HUES48 (cell line): ENCODE measurements around the gene BCL3.
A peak's percentile ranks its signal among the peaks of the same experiment; 100 is the strongest.

Experiments
- H3K27ac ChIP-seq: one replicate; pipeline ENCODE4 v1.7.0; 2013; ENCODE audit warnings: low read depth, low read length, inconsistent platforms
- H3K27me3 ChIP-seq: 2 replicates; pipeline ENCODE4 v1.6.1; 2013; ENCODE audit warnings: mild to moderate bottlenecking, low read length; ENCODE audit not compliant: control insufficient read depth, insufficient read depth
- H3K36me3 ChIP-seq: 2 replicates; pipeline ENCODE4 v1.6.1; 2013; ENCODE audit warnings: low read length; ENCODE audit not compliant: control insufficient read depth, insufficient read depth
- H3K4me1 ChIP-seq: 2 replicates; pipeline ENCODE4 v1.6.1; 2013; ENCODE audit warnings: mild to moderate bottlenecking, low read length; ENCODE audit not compliant: control insufficient read depth, insufficient read depth
- H3K4me3 ChIP-seq: 2 replicates; pipeline ENCODE4 v1.5.1; 2013; ENCODE audit warnings: mild to moderate bottlenecking, low read depth, low read length
- H3K9ac ChIP-seq: 2 replicates; pipeline ENCODE4 v1.6.1; 2013; ENCODE audit warnings: mild to moderate bottlenecking, low read depth, low read length, moderate library complexity
- H3K9me3 ChIP-seq: 2 replicates; pipeline ENCODE4 v1.6.1; 2013; ENCODE audit warnings: low read length; ENCODE audit not compliant: control insufficient read depth, insufficient read depth

BCL3 gene

GRCh38 chr19:44753626-44753931 lies 5.1 kb downstream of the BCL3 start:
- Histone ChIP-seq H3K4me1 (peaks cover 29% of the 10 kb centered on the region), H3K9ac (no peak overlapping the region), H3K9me3 (no peaks in the 10 kb centered on the region), H3K36me3 (no peaks in the 10 kb centered on the region), H3K27me3 (peaks cover 83% of the 10 kb centered on the region), H3K4me3 (peak overlapping the region; percentile 71), H3K27ac (no peak overlapping the region)

DNA sequence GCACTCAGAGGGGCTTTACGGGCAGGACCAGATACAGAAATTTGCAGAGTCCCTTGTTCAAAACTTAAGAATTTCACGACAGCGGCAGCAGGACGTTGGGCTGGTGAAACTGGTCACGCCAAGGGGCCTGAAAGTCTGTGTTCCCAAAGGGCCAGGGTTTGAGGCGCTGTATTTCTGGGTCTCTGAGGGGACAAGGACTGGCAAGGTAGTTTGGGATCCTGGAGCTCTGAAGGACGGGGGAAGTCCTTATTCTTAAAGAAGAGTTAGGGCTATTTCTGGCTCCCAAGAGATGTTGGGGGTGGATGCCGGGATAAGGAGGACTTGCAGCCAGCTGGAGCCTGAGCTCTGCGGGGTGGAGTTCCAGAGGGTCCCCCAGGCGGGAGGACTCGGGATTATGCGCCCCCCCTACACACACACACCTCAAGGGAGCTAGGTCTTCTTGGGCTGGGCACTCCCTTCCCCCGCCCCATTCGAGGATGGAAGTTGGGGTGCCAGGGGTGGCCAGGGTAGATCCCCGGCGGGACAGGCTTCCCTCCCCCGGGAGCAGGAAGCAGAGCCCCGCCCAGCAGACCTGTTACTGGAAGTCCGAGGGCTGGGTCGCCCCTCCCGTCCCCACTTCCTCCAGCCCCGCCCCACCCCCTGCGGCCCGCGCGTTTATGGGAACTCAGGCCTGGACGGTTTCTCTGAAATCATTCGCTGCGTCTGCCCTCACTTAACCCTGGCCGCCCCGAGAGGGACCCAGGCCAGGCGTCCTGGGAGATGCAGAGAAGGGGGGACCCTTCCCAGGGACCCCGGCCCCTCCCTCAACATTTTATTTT lies 5.6 kb downstream of the BCL3 start:
- Histone ChIP-seq H3K4me3 (peak overlapping the region; percentile 71), H3K27ac (no peak overlapping the region), H3K36me3 (no peaks in the 10 kb centered on the region), H3K9ac (no peak overlapping the region), H3K9me3 (no peaks in the 10 kb centered on the region), H3K27me3 (peaks cover 79% of the 10 kb centered on the region), H3K4me1 (peaks cover 29% of the 10 kb centered on the region)

DNA sequence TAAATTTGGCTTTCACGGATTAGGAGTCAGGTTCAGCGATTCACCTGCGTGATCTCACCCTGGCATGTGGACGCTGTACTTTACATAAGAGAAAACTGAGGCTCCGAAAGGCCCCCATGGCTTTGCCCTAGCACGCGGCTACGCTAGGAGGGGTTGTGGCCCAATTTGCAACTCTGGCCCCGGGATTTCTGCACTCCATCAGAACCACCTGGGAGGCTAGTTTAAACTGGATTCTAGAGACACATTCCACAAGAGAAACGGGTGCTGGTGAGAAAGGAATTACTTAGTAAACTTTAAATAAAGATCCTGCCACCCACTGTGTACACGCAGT lies 6.2 kb downstream of the BCL3 start:
- Histone ChIP-seq H3K9me3 (no peaks in the 10 kb centered on the region), H3K4me3 (peak overlapping the region; percentile 71), H3K27ac (no peak overlapping the region), H3K27me3 (peaks cover 74% of the 10 kb centered on the region), H3K4me1 (peaks cover 29% of the 10 kb centered on the region), H3K36me3 (no peaks in the 10 kb centered on the region), H3K9ac (no peak overlapping the region)

DNA sequence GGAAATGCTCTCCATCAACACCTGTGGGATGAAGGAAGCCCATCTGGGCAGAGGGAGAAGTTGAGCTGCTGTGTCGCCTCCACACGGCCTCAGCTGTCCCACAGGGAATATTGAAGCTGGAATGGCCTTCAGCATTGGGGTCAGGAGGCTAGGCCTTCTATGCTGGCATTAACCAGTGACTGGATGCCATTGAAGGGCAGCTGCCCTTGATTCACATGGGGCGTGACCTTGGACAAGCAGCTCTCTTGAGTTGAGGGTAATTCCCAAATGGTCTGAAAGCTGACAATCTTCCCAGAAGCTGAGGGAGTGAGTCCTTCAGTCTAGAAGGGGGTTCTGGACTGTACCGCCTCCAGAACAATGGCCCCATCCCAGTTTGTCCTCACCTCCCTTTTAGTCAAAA lies 6.7 kb downstream of the BCL3 start:
- H3K9ac ChIP-seq, result no peak overlapping the region
- H3K27ac ChIP-seq, result no peak overlapping the region
- H3K27me3 ChIP-seq, result peaks cover 69% of the 10 kb centered on the region
- no peak overlapping the region for H3K4me3 ChIP-seq
- H3K4me1 ChIP-seq, result peaks cover 29% of the 10 kb centered on the region
- H3K9me3 ChIP-seq, result no peaks in the 10 kb centered on the region
- no peaks in the 10 kb centered on the region for H3K36me3 ChIP-seq

GRCh38 chr19:44756089-44756562 lies 7.6 kb downstream of the BCL3 start:
- H3K36me3 ChIP-seq, result no peaks in the 10 kb centered on the region
- H3K4me1 ChIP-seq, result peaks cover 29% of the 10 kb centered on the region
- H3K27me3 ChIP-seq, result peaks cover 60% of the 10 kb centered on the region
- H3K9me3 ChIP-seq, result no peaks in the 10 kb centered on the region
- no peak overlapping the region for H3K9ac ChIP-seq
- no peak overlapping the region for H3K27ac ChIP-seq
- no peak overlapping the region for H3K4me3 ChIP-seq

DNA sequence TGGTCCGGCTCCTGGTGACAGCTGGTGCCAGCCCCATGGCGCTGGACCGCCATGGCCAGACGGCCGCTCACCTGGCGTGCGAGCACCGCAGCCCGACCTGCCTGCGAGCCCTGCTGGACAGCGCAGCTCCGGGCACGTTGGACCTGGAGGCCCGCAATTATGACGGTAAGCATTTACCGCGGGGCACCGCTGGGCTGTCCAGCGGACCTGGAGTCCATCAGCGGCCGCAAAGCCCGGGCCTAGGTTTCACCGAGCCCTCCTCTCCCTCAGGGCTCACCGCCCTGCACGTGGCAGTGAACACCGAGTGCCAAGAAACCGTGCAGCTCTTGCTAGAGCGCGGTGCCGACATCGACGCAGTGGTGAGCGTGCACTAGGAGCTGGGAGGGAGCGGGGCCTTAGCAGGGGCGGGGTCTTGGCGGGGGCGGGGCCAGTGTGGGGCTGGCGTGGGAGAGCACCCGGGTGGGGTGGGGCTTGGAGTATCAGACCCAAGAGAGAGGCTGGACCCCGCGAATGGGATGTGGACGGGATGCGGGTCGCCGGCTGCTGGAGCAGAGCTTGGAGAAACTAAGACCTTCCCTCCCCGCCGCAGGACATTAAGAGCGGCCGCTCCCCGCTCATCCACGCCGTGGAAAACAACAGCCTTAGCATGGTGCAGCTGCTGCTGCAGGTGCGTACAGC lies 8.7 kb downstream of the BCL3 start:
- H3K9ac ChIP-seq, result no peak overlapping the region
- H3K9me3 ChIP-seq, result no peaks in the 10 kb centered on the region
- H3K36me3 ChIP-seq, result no peaks in the 10 kb centered on the region
- H3K27me3 ChIP-seq, result peaks cover 56% of the 10 kb centered on the region
- peaks cover 29% of the 10 kb centered on the region for H3K4me1 ChIP-seq
- peak overlapping the region; percentile 65 for H3K4me3 ChIP-seq
- no peak overlapping the region for H3K27ac ChIP-seq

GRCh38 chr19:44757735-44758505 lies 9.4 kb downstream of the BCL3 start:
- Histone ChIP-seq H3K36me3 (no peaks in the 10 kb centered on the region), H3K27ac (no peak overlapping the region), H3K9ac (no peak overlapping the region), H3K27me3 (peaks cover 52% of the 10 kb centered on the region), H3K4me1 (peaks cover 27% of the 10 kb centered on the region), H3K4me3 (peak overlapping the region; percentile 65), H3K9me3 (no peaks in the 10 kb centered on the region)

- Histone ChIP-seq H3K4me1 (peaks cover 24% of the 10 kb centered on the region), H3K36me3 (no peaks in the 10 kb centered on the region), H3K4me3 (peak overlapping the region; percentile 65), H3K27ac (no peak overlapping the region), H3K9ac (no peak overlapping the region), H3K27me3 (peaks cover 49% of the 10 kb centered on the region), H3K9me3 (no peaks in the 10 kb centered on the region)
Observed at GRCh38 chr19:44758596-44758995, 10.1 kb downstream of the BCL3 start.

DNA sequence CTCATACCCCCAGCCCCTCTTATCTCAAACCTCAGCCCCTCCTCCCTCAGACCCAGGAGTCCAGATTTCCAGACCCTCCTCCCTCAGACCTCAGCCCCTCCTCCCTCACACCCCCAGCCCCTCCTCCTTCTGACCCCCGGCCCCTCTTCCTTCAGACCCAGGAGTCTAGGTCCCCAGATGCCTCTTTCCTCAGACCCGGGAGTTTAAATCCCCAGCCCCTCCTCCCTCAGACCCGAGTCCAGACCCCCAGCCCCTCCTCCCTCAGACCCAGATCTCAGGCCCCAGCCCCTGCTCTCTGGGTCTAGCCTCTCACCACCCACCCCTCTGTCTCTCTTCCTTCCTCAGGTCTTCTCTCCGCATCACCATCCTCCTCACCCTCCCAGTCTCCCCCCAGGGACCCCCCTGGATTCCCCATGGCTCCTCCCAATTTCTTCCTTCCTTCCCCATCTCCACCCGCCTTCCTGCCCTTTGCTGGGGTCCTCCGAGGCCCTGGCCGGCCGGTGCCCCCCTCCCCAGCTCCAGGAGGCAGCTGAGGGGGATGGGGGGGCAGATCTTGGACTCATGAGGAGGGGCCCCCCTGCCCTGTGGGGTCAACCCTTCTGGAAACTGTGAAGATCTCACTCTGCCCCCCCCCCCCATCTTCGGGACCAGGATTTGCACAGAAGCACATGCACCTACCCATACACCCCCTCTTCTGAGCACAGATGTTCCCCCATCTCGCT lies 10.7 kb downstream of the BCL3 start:
- Histone ChIP-seq H3K9me3 (no peaks in the 10 kb centered on the region), H3K9ac (no peak overlapping the region), H3K27me3 (peaks cover 43% of the 10 kb centered on the region), H3K4me1 (peaks cover 19% of the 10 kb centered on the region), H3K27ac (no peak overlapping the region), H3K36me3 (no peaks in the 10 kb centered on the region), H3K4me3 (no peak overlapping the region)

DNA sequence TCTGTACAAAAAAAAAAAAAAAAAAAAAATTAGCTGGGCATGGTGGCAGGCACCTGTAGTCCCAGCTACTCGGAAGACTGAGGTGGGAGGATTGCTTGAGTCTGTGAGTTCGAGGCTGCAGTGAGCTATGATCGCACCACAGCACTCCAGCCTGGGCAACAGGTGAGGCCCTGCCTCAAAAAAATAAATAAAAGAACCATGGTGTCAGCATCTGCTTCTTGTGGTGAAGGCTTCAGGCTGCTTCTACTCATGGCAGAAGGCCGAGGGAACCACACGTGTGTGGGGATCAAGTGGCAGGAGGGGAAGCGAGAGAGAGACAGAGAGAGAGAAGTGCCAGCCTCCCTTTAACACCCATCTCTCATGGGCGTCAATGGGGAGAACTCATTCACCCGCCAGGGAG lies 13.5 kb downstream of the BCL3 start:
- H3K27me3 ChIP-seq, result peaks cover 15% of the 10 kb centered on the region
- H3K9me3 ChIP-seq, result no peaks in the 10 kb centered on the region
- H3K27ac ChIP-seq, result no peak overlapping the region
- H3K9ac ChIP-seq, result no peak overlapping the region
- H3K4me3 ChIP-seq, result no peak overlapping the region
- H3K4me1 ChIP-seq, result peaks cover 6% of the 10 kb centered on the region
- H3K36me3 ChIP-seq, result no peaks in the 10 kb centered on the region
